Right lung (tissue), 5 donors: ENCODE results near the gene EXOC2. TPM values are rescaled to one million over a fixed set of nuclear protein-coding genes. Genes with fewer than 3 reads are reported as not detected.
"Not testable (repeated sequence)": the region's sequence is repeated elsewhere in the genome, so short reads cannot be mapped to it uniquely, and the experiment has no call there.

Source experiments
- DNase-seq, 2 donors: peaks; one replicate each; pipeline ENCODE4 v3.0.0-alpha.2; 2013
- polyA plus RNA-seq, 5 donors: library from polyadenylated mRNA; unstranded; fragments of 120-200 nt; gene quantifications; one replicate each; pipeline versions ENCODE4 v1.2.1 to v1.2.3, GENCODE V29; 2013; ENCODE audit warnings: inconsistent platforms in 1 of 5, low replicate concordance in 1 of 5; ENCODE audit not compliant: insufficient read length in 5 of 5, insufficient read depth in 1 of 5

EXOC2 gene
- polyA plus RNA-seq, 5 donors, result 25.3 to 31.5 (median 28.4) TPM

- peak; percentile 82 to 87 for DNase-seq
These were observed 9.0 kb downstream of the EXOC2 start for GRCh38 chr6:683742-684440.

GRCh38 chr6:680666-681340 lies 12.1 kb downstream of the EXOC2 start:
- DNase-seq, result no peak

- no peak for DNase-seq
These were observed 12.7 kb downstream of the EXOC2 start for GRCh38 chr6:680251-680650.

- no peak for DNase-seq
These were observed 13.7 kb downstream of the EXOC2 start for GRCh38 chr6:679282-679681.

GRCh38 chr6:678520-678919 lies 14.4 kb downstream of the EXOC2 start:
- no peak for DNase-seq

- no peak for DNase-seq
These were observed 15.0 kb downstream of the EXOC2 start for GRCh38 chr6:677919-678318.

- no peak for DNase-seq
These were observed 18.0 kb downstream of the EXOC2 start for GRCh38 chr6:674956-675355.

GRCh38 chr6:674406-674805 lies 18.5 kb downstream of the EXOC2 start:
- no peak for DNase-seq

- DNase-seq, result no peak
These were observed 25.5 kb downstream of the EXOC2 start for GRCh38 chr6:667253-667927.

GRCh38 chr6:665403-666267 lies 27.3 kb downstream of the EXOC2 start:
- DNase-seq, result no peak

GRCh38 chr6:663788-664187 lies 29.2 kb downstream of the EXOC2 start:
- DNase-seq, result not testable (repeated sequence)

- no peak for DNase-seq
These were observed 33.0 kb downstream of the EXOC2 start for GRCh38 chr6:659716-660581.

GRCh38 chr6:658244-658643 lies 34.7 kb downstream of the EXOC2 start:
- DNase-seq, result no peak

- DNase-seq, result no peak
These were observed 35.2 kb downstream of the EXOC2 start for GRCh38 chr6:657743-658142.

- DNase-seq, result no peak
These were observed 36.3 kb downstream of the EXOC2 start, which contains the start of gene HUS1B for GRCh38 chr6:656460-657252. HUS1B (minus strand) TSS chr6:657100; CDS start chr6:656944, 156 bp downstream.

- DNase-seq, result no peak
These were observed 38.8 kb downstream of the EXOC2 start for GRCh38 chr6:654136-654535.

- DNase-seq, result no peak
These were observed 40.1 kb downstream of the EXOC2 start for GRCh38 chr6:652865-653264.

GRCh38 chr6:650098-650497 lies 42.8 kb downstream of the EXOC2 start:
- no peak for DNase-seq

- no peak for DNase-seq
These were observed 50.1 kb downstream of the EXOC2 start for GRCh38 chr6:642805-643204.
